Activated T-cell treated with anti-CD3 and anti-CD28 coated beads, Interleukin-2, amount 50 U/mL, for 72 hours (primary cell): ENCODE results near the gene DOK7. TPM values are rescaled to one million over a fixed set of nuclear protein-coding genes. Genes with fewer than 3 reads are reported as not detected.
A peak's percentile ranks its signal among the peaks of the same experiment; 100 is the strongest.
"Not testable (repeated sequence)": the region's sequence is repeated elsewhere in the genome, so short reads cannot be mapped to it uniquely, and the experiment has no call there.

Experiments
- ATAC-seq, 2 donors: fragments of 150-1000 bp; cut with Tn5 transposase; replicated peaks in 1 of 2; 2 replicates each; pipeline ENCODE4 v1.10.0; 2021; ENCODE audit warnings: moderate library complexity in 2 of 2, mild to moderate bottlenecking in 1 of 2
- DNase-seq, 2 donors: peaks; one replicate each; pipeline ENCODE4 v3.0.0; 2021 to 2022; ENCODE audit warnings: mixed read lengths in 1 of 2
- H3K27ac Mint-ChIP-seq: one replicate; pipeline ENCODE4 v1.8.0; 2022; ENCODE audit warnings: mild to moderate bottlenecking, moderate library complexity, mixed read lengths
- H3K27me3 Mint-ChIP-seq: one replicate; pipeline ENCODE4 v1.8.0; 2022; ENCODE audit warnings: low read depth, mixed read lengths
- H3K36me3 Mint-ChIP-seq, 2 donors: one replicate each; pipeline ENCODE4 v1.8.0; 2022; ENCODE audit warnings: mixed read lengths in 2 of 2, mild to moderate bottlenecking in 1 of 2; ENCODE audit not compliant: insufficient read depth in 2 of 2
- H3K4me1 Mint-ChIP-seq: one replicate; pipeline ENCODE4 v1.8.0; 2022; ENCODE audit warnings: low read depth, mixed read lengths
- H3K4me3 Mint-ChIP-seq, 2 donors: one replicate each; pipeline ENCODE4 v1.8.0; 2022; ENCODE audit warnings: mild to moderate bottlenecking in 2 of 2, mixed read lengths in 2 of 2, moderate library complexity in 2 of 2
- H3K9me3 Mint-ChIP-seq, 2 donors: one replicate each; pipeline ENCODE4 v1.8.0; 2022; ENCODE audit warnings: mixed read lengths in 2 of 2
- total RNA-seq, 2 donors: library from RNA; stranded (reverse); gene quantifications; one replicate each; pipeline ENCODE4 v1.2.3, GENCODE V29; 2022

Gene DOK7
- total RNA-seq, 2 donors from 2014 or later: not detected

- Mint-ChIP-seq H3K4me1 (peaks cover 9% of the 10 kb centered on the region), H3K9me3 (no peaks in the 10 kb centered on the region), H3K27ac (no peak overlapping the region), H3K27me3 (no peaks in the 10 kb centered on the region), H3K4me3 (no peak overlapping the region), H3K36me3 (peaks cover 0 to 2% of the 10 kb centered on the region in 2 donors)
- no peak for DNase-seq
- no peak for ATAC-seq
These were observed 37.0 kb downstream of the DOK7 start for GRCh38 chr4:3500111-3500510.

DNA sequence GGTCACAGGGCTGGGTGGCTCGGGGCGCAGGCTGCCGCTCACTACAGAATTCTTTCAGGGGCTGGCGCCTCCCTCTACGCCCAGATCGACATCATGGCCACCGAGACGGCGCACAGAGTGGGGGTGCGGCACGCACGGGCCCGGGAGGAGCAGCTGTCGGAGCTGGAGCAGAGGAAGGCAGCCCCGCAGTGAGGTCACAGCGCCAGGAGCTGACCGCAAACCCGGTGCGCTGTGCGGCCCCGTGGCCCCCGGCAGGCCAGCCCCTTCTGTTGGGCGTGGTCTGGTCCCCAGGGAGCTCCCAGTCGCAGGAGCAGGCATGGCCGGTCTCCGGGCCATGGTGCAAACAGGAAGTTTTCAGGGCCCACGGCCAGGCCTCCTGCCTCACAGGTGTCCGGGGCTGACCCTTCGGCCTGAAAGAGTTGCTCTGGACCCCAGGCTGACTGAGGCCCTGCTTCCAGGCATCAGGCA, 37.6 kb downstream of the DOK7 start:
- ATAC-seq: no peak
- Mint-ChIP-seq H3K9me3 (no peaks in the 10 kb centered on the region), H3K27ac (no peak overlapping the region), H3K4me3 (no peak overlapping the region), H3K4me1 (peaks cover 9% of the 10 kb centered on the region), H3K27me3 (no peaks in the 10 kb centered on the region), H3K36me3 (peaks cover 0 to 2% of the 10 kb centered on the region in 2 donors)
- DNase-seq: no peak

DNA sequence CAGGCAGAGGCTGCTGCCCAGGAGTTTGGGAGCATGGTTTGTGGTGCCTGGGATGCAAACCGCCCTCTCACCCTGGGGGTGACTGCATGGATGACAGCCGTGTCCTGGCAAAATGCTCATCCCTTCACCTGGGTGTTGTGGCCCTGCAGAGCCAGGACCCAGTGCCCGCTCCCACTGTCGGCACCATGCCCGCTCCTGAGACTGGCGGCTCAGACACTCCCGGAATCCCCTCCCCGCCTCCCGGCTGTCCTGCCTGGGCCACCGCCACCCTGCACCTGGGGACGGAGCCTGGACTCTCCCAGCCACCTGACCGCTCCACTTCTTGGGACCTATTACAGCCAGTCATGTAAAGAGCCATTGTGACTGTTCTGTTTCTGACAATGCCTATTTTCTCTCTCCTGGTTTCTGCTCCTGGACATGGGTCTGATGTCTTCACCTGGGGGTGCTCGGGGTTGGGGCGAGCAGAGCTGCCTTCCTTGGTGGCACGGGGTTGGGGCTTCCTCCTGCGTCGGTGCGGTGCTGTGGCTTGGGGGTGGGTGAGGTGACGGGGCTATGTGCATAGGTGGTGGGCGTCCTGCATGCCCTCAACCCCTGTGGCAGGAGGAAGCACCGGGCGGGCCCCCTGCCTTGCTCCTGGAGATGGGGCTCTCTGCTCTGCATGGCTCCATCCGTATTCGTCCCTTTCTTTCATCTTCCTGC, 38.2 kb downstream of the DOK7 start:
- no peak overlapping the region for H3K27ac Mint-ChIP-seq
- H3K27me3 Mint-ChIP-seq: no peaks in the 10 kb centered on the region
- peaks cover 0 to 2% of the 10 kb centered on the region in 2 donors for H3K36me3 Mint-ChIP-seq
- H3K9me3 Mint-ChIP-seq: no peaks in the 10 kb centered on the region
- no peak for ATAC-seq
- H3K4me1 Mint-ChIP-seq: peaks cover 9% of the 10 kb centered on the region
- no peak for DNase-seq
- no peak overlapping the region for H3K4me3 Mint-ChIP-seq

- Mint-ChIP-seq H3K36me3 (peaks cover 0 to 2% of the 10 kb centered on the region in 2 donors), H3K4me3 (no peak overlapping the region), H3K27me3 (no peaks in the 10 kb centered on the region), H3K4me1 (peaks cover 9% of the 10 kb centered on the region), H3K9me3 (no peaks in the 10 kb centered on the region), H3K27ac (no peak overlapping the region)
- DNase-seq (no peak), ATAC-seq (no peak)
These were observed 38.8 kb downstream of the DOK7 start for GRCh38 chr4:3501825-3502425.

- peak; percentile 76 to 78 for ATAC-seq
- H3K4me3 Mint-ChIP-seq: no peak overlapping the region
- H3K4me1 Mint-ChIP-seq: peaks cover 9% of the 10 kb centered on the region
- no peak overlapping the region for H3K27ac Mint-ChIP-seq
- H3K9me3 Mint-ChIP-seq: no peaks in the 10 kb centered on the region
- no peak for DNase-seq
- peaks cover under 1 to 2% of the 10 kb centered on the region in 2 donors for H3K36me3 Mint-ChIP-seq
- H3K27me3 Mint-ChIP-seq: no peaks in the 10 kb centered on the region
These were observed 40.1 kb downstream of the DOK7 start for GRCh38 chr4:3502941-3503936.

DNA sequence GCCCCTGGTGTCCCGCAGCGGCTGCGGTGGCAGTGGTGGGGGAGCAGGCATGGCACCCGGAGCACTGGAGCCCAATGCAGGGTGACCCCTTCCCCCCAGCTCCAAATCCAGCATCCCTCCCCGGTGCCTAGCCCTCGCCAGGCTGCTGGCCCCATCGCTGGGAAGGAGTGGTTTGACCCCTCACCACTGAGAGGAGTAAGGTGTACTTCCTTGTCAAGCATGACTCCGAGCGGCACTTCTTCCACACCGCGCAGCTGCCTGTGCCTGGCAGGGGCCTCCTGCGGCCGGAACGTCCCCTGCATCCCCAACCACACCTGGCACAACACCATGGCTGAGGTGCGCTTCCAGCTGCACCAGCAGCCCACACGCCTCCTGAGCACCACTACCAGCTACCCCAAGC, 42.1 kb downstream of the DOK7 start:
- H3K4me3 Mint-ChIP-seq: no peak overlapping the region
- no peaks in the 10 kb centered on the region for H3K9me3 Mint-ChIP-seq
- no peak overlapping the region for H3K27ac Mint-ChIP-seq
- DNase-seq (no peak), ATAC-seq (no peak)
- peaks cover 2 to 5% of the 10 kb centered on the region in 2 donors for H3K36me3 Mint-ChIP-seq
- H3K27me3 Mint-ChIP-seq: no peaks in the 10 kb centered on the region
- peaks cover 9% of the 10 kb centered on the region for H3K4me1 Mint-ChIP-seq

DNA sequence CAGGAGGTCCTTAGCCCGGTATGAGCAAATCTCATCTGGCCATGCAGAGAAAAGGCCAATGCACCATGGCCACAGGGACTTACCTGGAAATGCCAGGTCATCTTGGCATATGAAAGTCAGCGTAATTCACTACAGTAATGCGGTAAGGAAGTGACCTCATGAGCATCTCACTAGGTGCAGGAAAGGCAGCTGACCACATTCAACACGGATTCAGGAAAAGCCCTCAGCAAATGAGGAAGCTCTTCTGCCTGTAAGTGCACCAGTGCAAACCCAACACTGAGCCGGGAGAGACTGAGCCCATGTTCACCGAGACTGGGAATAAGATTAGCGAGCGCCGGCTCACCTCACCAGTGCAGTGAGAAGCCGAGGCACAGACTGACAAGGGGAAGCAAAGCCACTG, 45.4 kb downstream of the DOK7 start:
- H3K27me3 Mint-ChIP-seq: no peaks in the 10 kb centered on the region
- no peaks in the 10 kb centered on the region for H3K9me3 Mint-ChIP-seq
- peaks cover 7 to 10% of the 10 kb centered on the region in 2 donors for H3K36me3 Mint-ChIP-seq
- peaks cover 4% of the 10 kb centered on the region for H3K4me1 Mint-ChIP-seq
- H3K4me3 Mint-ChIP-seq: no peak overlapping the region
- H3K27ac Mint-ChIP-seq: no peak overlapping the region
- ATAC-seq (no peak), DNase-seq (no peak)

GRCh38 chr4:3510481-3510880, 47.4 kb downstream of the DOK7 start:
- H3K9me3 Mint-ChIP-seq: no peaks in the 10 kb centered on the region
- H3K4me1 Mint-ChIP-seq: no peaks in the 10 kb centered on the region
- H3K4me3 Mint-ChIP-seq: no peak overlapping the region
- H3K27me3 Mint-ChIP-seq: no peaks in the 10 kb centered on the region
- no peak overlapping the region for H3K27ac Mint-ChIP-seq
- peaks cover 7 to 12% of the 10 kb centered on the region in 2 donors for H3K36me3 Mint-ChIP-seq
- no peak for DNase-seq
- ATAC-seq: no peak

- ATAC-seq: no peak
- DNase-seq: no peak
- Mint-ChIP-seq H3K4me3 (no peak overlapping the region), H3K9me3 (no peaks in the 10 kb centered on the region), H3K36me3 (peaks cover 7 to 12% of the 10 kb centered on the region in 2 donors), H3K4me1 (no peaks in the 10 kb centered on the region), H3K27ac (no peak overlapping the region), H3K27me3 (no peaks in the 10 kb centered on the region)
These were observed 48.1 kb downstream of the DOK7 start for GRCh38 chr4:3511187-3511586.

GRCh38 chr4:3511601-3512000, 48.5 kb downstream of the DOK7 start:
- H3K4me1 Mint-ChIP-seq: not testable (repeated sequence)

GRCh38 chr4:3512279-3512678, 49.2 kb downstream of the DOK7 start:
- H3K4me3 Mint-ChIP-seq: no peak overlapping the region
- DNase-seq (no peak), ATAC-seq (no peak)
- no peaks in the 10 kb centered on the region for H3K4me1 Mint-ChIP-seq
- H3K36me3 Mint-ChIP-seq: peaks cover 7 to 12% of the 10 kb centered on the region in 2 donors
- H3K9me3 Mint-ChIP-seq: no peaks in the 10 kb centered on the region
- H3K27me3 Mint-ChIP-seq: no peaks in the 10 kb centered on the region
- no peak overlapping the region for H3K27ac Mint-ChIP-seq

More at GRCh38 chr4:3511601-3512000, 48.5 kb downstream of the DOK7 start:
- not testable (repeated sequence) for H3K9me3 Mint-ChIP-seq, H3K4me3 Mint-ChIP-seq, DNase-seq, H3K27me3 Mint-ChIP-seq, H3K27ac Mint-ChIP-seq, ATAC-seq
- H3K36me3 Mint-ChIP-seq: peaks cover 7 to 12% of the 10 kb centered on the region in 2 donors

DNA sequence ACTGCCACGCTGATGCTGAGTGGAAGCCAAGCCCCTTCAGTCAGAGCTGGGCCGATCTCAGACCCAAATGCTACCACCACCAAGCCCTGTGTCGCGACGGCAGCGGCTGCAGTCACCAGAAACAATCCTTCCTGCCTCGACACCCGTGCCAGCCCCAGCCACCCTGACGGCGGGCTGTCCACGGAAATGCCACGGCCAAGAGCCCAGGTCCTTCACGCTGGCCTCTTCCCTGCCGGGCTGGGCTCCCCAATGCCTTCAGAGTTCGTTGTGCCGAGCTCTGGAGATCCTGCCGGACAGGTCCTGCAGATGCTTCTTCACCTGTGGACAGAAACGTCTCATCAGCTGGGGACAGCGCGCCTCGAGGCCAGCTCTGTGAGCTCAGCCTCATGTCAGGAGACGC, 49.6 kb downstream of the DOK7 start:
- Mint-ChIP-seq H3K4me1 (no peaks in the 10 kb centered on the region), H3K9me3 (no peaks in the 10 kb centered on the region), H3K4me3 (no peak overlapping the region), H3K36me3 (peaks cover 7 to 12% of the 10 kb centered on the region in 2 donors), H3K27me3 (no peaks in the 10 kb centered on the region), H3K27ac (no peak overlapping the region)
- no peak for ATAC-seq
- DNase-seq: no peak

GRCh38 chr4:3513807-3514206, 50.7 kb downstream of the DOK7 start:
- no peak overlapping the region for H3K4me3 Mint-ChIP-seq
- no peak overlapping the region for H3K27ac Mint-ChIP-seq
- H3K27me3 Mint-ChIP-seq: no peaks in the 10 kb centered on the region
- H3K4me1 Mint-ChIP-seq: no peaks in the 10 kb centered on the region
- H3K36me3 Mint-ChIP-seq: peaks cover 2 to 12% of the 10 kb centered on the region in 2 donors
- H3K9me3 Mint-ChIP-seq: no peaks in the 10 kb centered on the region
- no peak for ATAC-seq
- DNase-seq: no peak
